GM19099 (cell line): ENCODE measurements around the gene INS.

ENCODE experiments used
- POLR2A ChIP-seq: IDR thresholded peaks from 3 replicates; pipeline ENCODE4 v1.6.1; 2011; ENCODE audit warnings: low read depth; ENCODE audit not compliant: insufficient read length; ENCODE audit errors: extremely low read depth

INS gene

GRCh38 chr11:2164861-2165555 lies 4.0 kb upstream of the INS start:
- no peak for TF ChIP-seq POLR2A

GRCh38 chr11:2164081-2164480 lies 3.1 kb upstream of the INS start:
- TF ChIP-seq POLR2A = no peak

GRCh38 chr11:2163428-2163978 lies 2.5 kb upstream of the INS start:
- no peak for TF ChIP-seq POLR2A

GRCh38 chr11:2159536-2160413 lies 1.2 kb downstream of the INS start:
- TF ChIP-seq POLR2A = no peak

GRCh38 chr11:2158966-2159365 lies 2.0 kb downstream of the INS start:
- TF ChIP-seq POLR2A = no peak

GRCh38 chr11:2158296-2158737 lies 2.7 kb downstream of the INS start:
- TF ChIP-seq POLR2A = no peak

- TF ChIP-seq POLR2A = no peak
Observed at GRCh38 chr11:2157294-2158040, 3.5 kb downstream of the INS start.

GRCh38 chr11:2156416-2157182 lies 4.4 kb downstream of the INS start:
- TF ChIP-seq POLR2A = no peak

- no peak for TF ChIP-seq POLR2A
Observed at GRCh38 chr11:2155511-2155910, 5.5 kb downstream of the INS start.

- no peak for TF ChIP-seq POLR2A
Observed at GRCh38 chr11:2154889-2155288, 6.1 kb downstream of the INS start.

GRCh38 chr11:2154195-2154585 lies 6.8 kb downstream of the INS start:
- TF ChIP-seq POLR2A = no peak

GRCh38 chr11:2153581-2154194 lies 7.3 kb downstream of the INS start:
- no peak for TF ChIP-seq POLR2A

GRCh38 chr11:2151500-2152257 lies 9.3 kb downstream of the INS start:
- TF ChIP-seq POLR2A = no peak
